ACHN (cell line): ENCODE results near the gene TRIM32.

Experiments
- DNase-seq: peaks from one replicate; pipeline ENCODE4 v3.0.0-alpha.2; 2015
- in situ Hi-C: cut with HindIII; loops from 2 replicates; pipeline ENCODE4 v1.10.0; 2017; ENCODE audit warnings: low sequenced_read_pairs, low pct_ligation_motif_present, low pct_unique_long_range_greater_than_20kb

TRIM32 gene

GRCh38 chr9:116736399-116737151 is 49.5 kb downstream of the TRIM32 start:
- in situ Hi-C loops = no loop called here
- no peak for DNase-seq

- peak; percentile 78 for DNase-seq
- in situ Hi-C loops = no loop called here
These were observed 50.0 kb downstream of the TRIM32 start for GRCh38 chr9:116737152-116737546.

GRCh38 chr9:116741086-116741740 is 54.1 kb downstream of the TRIM32 start:
- in situ Hi-C loops = no loop called here
- DNase-seq = no peak

GRCh38 chr9:116741742-116742141 is 54.6 kb downstream of the TRIM32 start:
- in situ Hi-C loops = no loop called here
- DNase-seq = no peak

GRCh38 chr9:116749176-116749575 is 62.1 kb downstream of the TRIM32 start:
- in situ Hi-C loops = no loop called here
- DNase-seq = no peak

- in situ Hi-C loops = no loop called here
- no peak for DNase-seq
These were observed 62.7 kb downstream of the TRIM32 start for GRCh38 chr9:116749772-116750171.

- DNase-seq = no peak
- in situ Hi-C loops = no loop called here
These were observed 63.4 kb downstream of the TRIM32 start for GRCh38 chr9:116750510-116750909.
